Adrenal gland (tissue), 12 donors: ENCODE data around the gene OR7C1. TPM values are rescaled to one million over a fixed set of nuclear protein-coding genes. Genes with fewer than 3 reads are reported as not detected.

Experiments
- DNase-seq, 7 donors: peaks; one replicate each; pipeline ENCODE4 v3.0.0-alpha.2; 2019 to 2020
- H3K27ac ChIP-seq, 5 donors: fragments of 200-600 bp; sonication (generic) in 4 of 5; 1 replicate in 3 of 5; 2 replicates in 2 of 5; pipeline versions ENCODE4 v1.5.1 to v1.8.0; 2016 to 2020; ENCODE audit warnings: mild to moderate bottlenecking in 1 of 5
- H3K27me3 ChIP-seq: fragments of 200-600 bp; 2 replicates; pipeline ENCODE4 v1.8.0; 2021
- H3K36me3 ChIP-seq, 2 donors: fragments of 200-600 bp; replicated peaks in 1 of 2; 1 replicate in 1 of 2; 2 replicates in 1 of 2; pipeline versions ENCODE4 v1.5.1 to v1.8.0; 2018 to 2022
- H3K4me1 ChIP-seq, 2 donors: fragments of 200-600 bp; replicated peaks in 1 of 2; 1 replicate in 1 of 2; 2 replicates in 1 of 2; pipeline versions ENCODE4 v1.5.1 to v1.8.0; 2018 to 2021
- H3K4me3 ChIP-seq, 4 donors: fragments of 200-600 bp; sonication (generic) in 3 of 4; one replicate each; pipeline ENCODE4 v1.5.1; 2016 to 2018
- H3K9me3 ChIP-seq, 3 donors: fragments of 200-600 bp; sonication (generic) in 1 of 3; replicated peaks in 1 of 3; 1 replicate in 2 of 3; 2 replicates in 1 of 3; pipeline versions ENCODE4 v1.5.1 to v1.8.0; 2016 to 2021
- CTCF ChIP-seq, 6 experiments: fragments of 450-650 bp in 4 of 6; fragments of 200-600 bp in 2 of 6; sonication (generic) in 1 of 6; IDR thresholded peaks; 1 replicate in 5 of 6; 2 replicates in 1 of 6; pipeline versions ENCODE4 v1.5.1 to v1.8.0; 2016 to 2021; ENCODE audit warnings: antibody characterized with exemption in 6 of 6, mild to moderate bottlenecking in 2 of 6, moderate library complexity in 1 of 6
- POLR2A ChIP-seq, 2 donors: fragments of 450-650 bp; IDR thresholded peaks; one replicate each; pipeline ENCODE4 v1.6.1; 2017; ENCODE audit warnings: antibody characterized with exemption in 2 of 2, mild to moderate bottlenecking in 2 of 2, moderate library complexity in 1 of 2
- WGBS, 4 donors: extraction: QIAGEN DNeasy Blood & Tissue Kit in 2 of 4; methylation state at CpG; one replicate each; pipeline versions ENCODE4 v1.1.5 to v1.1.7; 2013 to 2017; 5-methylcytosine and 5-hydroxymethylcytosine counted together
- intact Hi-C, 2 donors: fragments of 100-400 bp; cut with DNase I; formaldehyde crosslinking; loops; one replicate each; pipeline versions ENCODE4 v1.14.1 to v1.15.0; 2022 to 2023
- polyA plus RNA-seq, 3 donors: library from polyadenylated mRNA; stranded (reverse); fragments of 200-250 nt in 2 of 3; fragments of 350-450 nt in 1 of 3; fragmentation: Illumina TruSeq in 1 of 3; extraction: RNeasy Lipid Tissue Mini Kit (QIAGEN cat#74804) in 1 of 3; gene quantifications; one replicate each; pipeline ENCODE4 v1.2.3, GENCODE V29; 2013 to 2014
- total RNA-seq, 9 donors: library from RNA; depleted of rRNA in 4 of 9; stranded (reverse); fragments of >200 nt in 4 of 9; fragments of 120-200 nt in 1 of 9; fragmentation: NEBNext Ultra II Directional in 1 of 9; extraction: Animal tissue kit (Norgen Biotek cat#: 25700) in 1 of 9; gene quantifications; one replicate each; pipeline versions ENCODE4 v1.1.0 to v1.2.4, GENCODE V29; 2013 to 2023
- donor health status: healthy with polysubstance abuse.
- donor health status: Bipolar disorder and iron deficiency.
- donor health status: DM: yes; HTN: yes; CAD: no.
- donor health status: DM: no; HTN: no; CAD: no.
- donor health status: DM: no; HTN: no; CAD: no.
- donor health status: DM: yes; HTN: yes; CAD: no.

Gene OR7C1
- total and polyA plus RNA-seq, 12 donors: 0.34 to 4.7 (median 1.3) TPM

- intact Hi-C loops: no loop called here
- Histone ChIP-seq H3K27ac (peak overlapping the region; percentile 38 to 83 (median 76)), H3K4me3 (no peak overlapping the region), H3K27me3 (no peaks in the 10 kb centered on the region), H3K4me1 (peaks cover 15 to 21% of the 10 kb centered on the region in 2 donors), H3K9me3 (no peaks in the 10 kb centered on the region), H3K36me3 (no peaks in the 10 kb centered on the region)
- TF ChIP-seq CTCF (IDR thresholded peaks at IDR 0.05) (no peak), POLR2A (IDR thresholded peaks at IDR 0.05) (peak in 1 of 2 donors; percentile 87)
- peak; percentile 77 to 92 (median 87) for DNase-seq
- 23 to 44% (median 38%) methylated on average over 4 of the region's 4 CpGs for WGBS, 4 donors
These were observed 4.3 kb downstream of the OR7C1 start for GRCh38 chr19:14830702-14831101.

- intact Hi-C loops: no loop called here
- Histone ChIP-seq H3K27ac (peak overlapping the region in 3 of 5 donors; percentile 20 to 50 (median 43)), H3K27me3 (no peaks in the 10 kb centered on the region), H3K4me1 (peaks cover 9 to 10% of the 10 kb centered on the region in 2 donors), H3K9me3 (no peaks in the 10 kb centered on the region), H3K36me3 (no peaks in the 10 kb centered on the region), H3K4me3 (no peak overlapping the region)
- WGBS, 4 donors: 43 to 57% (median 45%) methylated on average over 2 of the region's 2 CpGs
- TF ChIP-seq CTCF (IDR thresholded peaks at IDR 0.05) (no peak), POLR2A (IDR thresholded peaks at IDR 0.05) (no peak)
- peak in 5 of 7 donors; percentile 32 to 57 (median 37) for DNase-seq
These were observed 9.0 kb downstream of the OR7C1 start for GRCh38 chr19:14826006-14826405.

GRCh38 chr19:14821937-14822336 lies 13.0 kb downstream of the OR7C1 start:
- Histone ChIP-seq H3K4me3 (no peak overlapping the region), H3K27me3 (no peaks in the 10 kb centered on the region), H3K4me1 (peaks cover 7% of the 10 kb centered on the region in 2 donors), H3K36me3 (no peaks in the 10 kb centered on the region), H3K27ac (no peak overlapping the region), H3K9me3 (no peaks in the 10 kb centered on the region)
- TF ChIP-seq POLR2A (IDR thresholded peaks at IDR 0.05) (no peak), CTCF (IDR thresholded peaks at IDR 0.05) (no peak)
- intact Hi-C loops: no loop called here
- WGBS, 4 donors: 68 to 79% (median 72%) methylated on average over 6 of the region's 6 CpGs
- DNase-seq: no peak

- Histone ChIP-seq H3K27ac (no peak overlapping the region), H3K4me3 (no peak overlapping the region), H3K27me3 (no peaks in the 10 kb centered on the region), H3K9me3 (no peaks in the 10 kb centered on the region), H3K4me1 (no peaks in the 10 kb centered on the region), H3K36me3 (no peaks in the 10 kb centered on the region)
- intact Hi-C loops: no loop called here
- no peak for DNase-seq
- no peak for TF ChIP-seq POLR2A (IDR thresholded peaks at IDR 0.05)
- TF ChIP-seq CTCF (IDR thresholded peaks at IDR 0.05): no peak
- 76 to 83% (median 80%) methylated on average over 8 of the region's 8 CpGs for WGBS, 4 donors
These were observed 16.4 kb downstream of the OR7C1 start for GRCh38 chr19:14818588-14818987.
